GM12875 (cell line): ENCODE results near the gene BTBD2.
A peak's percentile ranks its signal among the peaks of the same experiment; 100 is the strongest.

Experiments used
- H3K4me3 ChIP-seq: one replicate; pipeline ENCODE4 v1.5.1; 2011; ENCODE audit warnings: low read depth, low read length, control low read depth
- CTCF ChIP-seq: IDR thresholded peaks from 2 replicates; pipeline ENCODE4 v1.5.1; 2011; ENCODE audit warnings: low read depth, mild to moderate bottlenecking, control low read depth, inconsistent platforms, low read length, moderate library complexity, borderline replicate concordance; ENCODE audit not compliant: insufficient read depth

The BTBD2 gene

GRCh38 chr19:2056837-2057192, 41.3 kb upstream of the BTBD2 start:
- H3K4me3 ChIP-seq, result no peak overlapping the region
- no peak for TF ChIP-seq CTCF

GRCh38 chr19:2055931-2056836, 40.7 kb upstream of the BTBD2 start:
- peak overlapping the region; percentile 40 for H3K4me3 ChIP-seq
- TF ChIP-seq CTCF, result 0 out of 2 replicates have a peak, but pooled peaks have one; percentile 13

- no peak for TF ChIP-seq CTCF
- no peak overlapping the region for H3K4me3 ChIP-seq
Measured at GRCh38 chr19:2054763-2055162, 39.2 kb upstream of the BTBD2 start.

GRCh38 chr19:2053601-2054389, 38.3 kb upstream of the BTBD2 start:
- TF ChIP-seq CTCF, result no peak
- no peak overlapping the region for H3K4me3 ChIP-seq

- no peak overlapping the region for H3K4me3 ChIP-seq
- no peak for TF ChIP-seq CTCF
Measured at GRCh38 chr19:2051773-2052704, 36.5 kb upstream of the BTBD2 start.

- peak within 1 kb of the TSS; percentile 96 for H3K4me3 ChIP-seq
- peak; percentile 61 for TF ChIP-seq CTCF
Measured at GRCh38 chr19:2050991-2051772, 35.7 kb upstream of the BTBD2 start, which contains the start of gene MKNK2. MKNK2 (minus strand) TSS chr19:2051244; CDS start chr19:2050851, 393 bp downstream.
